Activated CD4-positive, CD25-positive, alpha-beta regulatory T cell (primary cell): ENCODE measurements around the gene CCDC146.

Experiments
- DNase-seq, 4 experiments: peaks; one replicate each; lab custom pipeline; 2025; lab: John Stamatoyannopoulos, UW

The CCDC146 gene

GRCh38 chr7:77284005-77284404, 161.6 kb downstream of the CCDC146 start:
- no peak for DNase-seq

GRCh38 chr7:77284616-77285015, 162.2 kb downstream of the CCDC146 start:
- DNase-seq, result no peak

GRCh38 chr7:77288676-77289320, 166.4 kb downstream of the CCDC146 start:
- no peak for DNase-seq

- no peak for DNase-seq
Measured at GRCh38 chr7:77289387-77289786, 167.0 kb downstream of the CCDC146 start.

- DNase-seq, result no peak
Measured at GRCh38 chr7:77290425-77290824, 168.0 kb downstream of the CCDC146 start.

- DNase-seq, result no peak
Measured at GRCh38 chr7:77293046-77293445, 170.6 kb downstream of the CCDC146 start.

- no peak for DNase-seq
Measured at GRCh38 chr7:77295549-77295948, 173.1 kb downstream of the CCDC146 start.

GRCh38 chr7:77306231-77307067, 184.0 kb downstream of the CCDC146 start:
- DNase-seq, result no peak

- no peak for DNase-seq
Measured at GRCh38 chr7:77308792-77309191, 186.4 kb downstream of the CCDC146 start.

- DNase-seq, result no peak
Measured at GRCh38 chr7:77309714-77310220, 187.4 kb downstream of the CCDC146 start.

- no peak for DNase-seq
Measured at GRCh38 chr7:77310982-77311381, 188.6 kb downstream of the CCDC146 start.

GRCh38 chr7:77313085-77313484, 190.7 kb downstream of the CCDC146 start:
- no peak for DNase-seq

- no peak for DNase-seq
Measured at GRCh38 chr7:77313876-77314480, 191.6 kb downstream of the CCDC146 start.

- DNase-seq, result no peak
Measured at GRCh38 chr7:77315182-77315591, 192.8 kb downstream of the CCDC146 start.

GRCh38 chr7:77316219-77316978, 194.0 kb downstream of the CCDC146 start:
- DNase-seq, result no peak

- DNase-seq, result no peak
Measured at GRCh38 chr7:77318019-77318418, 195.6 kb downstream of the CCDC146 start.

GRCh38 chr7:77320137-77320536, 197.7 kb downstream of the CCDC146 start:
- no peak for DNase-seq

GRCh38 chr7:77320714-77321113, 198.3 kb downstream of the CCDC146 start:
- DNase-seq, result no peak

GRCh38 chr7:77321300-77321699, 198.9 kb downstream of the CCDC146 start:
- no peak for DNase-seq

- no peak for DNase-seq
Measured at GRCh38 chr7:77326131-77326530, 203.7 kb downstream of the CCDC146 start.

- no peak for DNase-seq
Measured at GRCh38 chr7:77327067-77327931, 204.9 kb downstream of the CCDC146 start.
